AG04450 (cell line): ENCODE data around the gene SIPA1L3. TPM values are rescaled to one million over a fixed set of nuclear protein-coding genes. Genes with fewer than 3 reads are reported as not detected.

ENCODE experiments used
- CTCF ChIA-PET: fragments of 300-600, 350-600 bp; formaldehyde crosslinking; extraction: SDS; loops from one replicate; lab custom pipeline; 2022; ENCODE audit warnings: antibody characterized with exemption, inconsistent platforms; lab: Charles Lee
- POLR2A ChIA-PET: fragments of 350-600 bp; formaldehyde crosslinking; extraction: SDS; loops from one replicate; lab custom pipeline; 2021; ENCODE audit warnings: antibody characterized with exemption, inconsistent platforms; lab: Yijun Ruan, JAX
- DNase-seq: peaks from one replicate; pipeline ENCODE4 v3.0.0-alpha.2; 2011; ENCODE audit warnings: low read depth, low spot score
- H3K27ac ChIP-seq: one replicate; pipeline ENCODE4 v1.5.1; 2012; ENCODE audit warnings: low read depth, low read length, control low read depth
- H3K27me3 ChIP-seq: one replicate; pipeline ENCODE4 v1.6.0; 2012; ENCODE audit warnings: low read length; ENCODE audit not compliant: control insufficient read depth, insufficient read depth
- H3K4me3 ChIP-seq: 2 replicates; pipeline ENCODE4 v1.5.1; 2011; ENCODE audit warnings: mild to moderate bottlenecking, low read depth, low read length, control low read depth
- H3K9me3 ChIP-seq: 2 replicates; pipeline ENCODE4 v1.5.1; 2012; ENCODE audit warnings: low read length; ENCODE audit not compliant: control insufficient read depth, insufficient read depth
- CTCF ChIP-seq: IDR thresholded peaks from 2 replicates; pipeline ENCODE4 v1.5.1; 2011; ENCODE audit warnings: low read depth, low read length, control low read depth, inconsistent platforms
- polyA plus RNA-seq: library from polyadenylated mRNA; depleted of rRNA; stranded (reverse); fragments of >200 nt; gene quantifications from 2 replicates; pipeline ENCODE4 v1.2.3, GENCODE V29; 2011

Gene SIPA1L3
- polyA plus RNA-seq, 1 experiment: 4.9 TPM

- H3K27me3 ChIP-seq: no peaks in the 10 kb centered on the region
- ChIA-PET POLR2A (no interaction called here), CTCF (no interaction called here)
- TF ChIP-seq CTCF: no peak
- no peak for DNase-seq
- no peak overlapping the region for H3K27ac ChIP-seq
- H3K4me3 ChIP-seq: no peak overlapping the region
- H3K9me3 ChIP-seq: no peaks in the 10 kb centered on the region
Measured at GRCh38 chr19:37942516-37942902, 35.5 kb downstream of the SIPA1L3 start.

- no peak for DNase-seq
- Histone ChIP-seq H3K9me3 (no peaks in the 10 kb centered on the region), H3K27ac (no peak overlapping the region), H3K4me3 (no peak overlapping the region), H3K27me3 (no peaks in the 10 kb centered on the region)
- no peak for TF ChIP-seq CTCF
- CTCF ChIA-PET: no interaction called here
- POLR2A ChIA-PET: no interaction called here
Measured at GRCh38 chr19:37943480-37943879, 36.5 kb downstream of the SIPA1L3 start.

DNA sequence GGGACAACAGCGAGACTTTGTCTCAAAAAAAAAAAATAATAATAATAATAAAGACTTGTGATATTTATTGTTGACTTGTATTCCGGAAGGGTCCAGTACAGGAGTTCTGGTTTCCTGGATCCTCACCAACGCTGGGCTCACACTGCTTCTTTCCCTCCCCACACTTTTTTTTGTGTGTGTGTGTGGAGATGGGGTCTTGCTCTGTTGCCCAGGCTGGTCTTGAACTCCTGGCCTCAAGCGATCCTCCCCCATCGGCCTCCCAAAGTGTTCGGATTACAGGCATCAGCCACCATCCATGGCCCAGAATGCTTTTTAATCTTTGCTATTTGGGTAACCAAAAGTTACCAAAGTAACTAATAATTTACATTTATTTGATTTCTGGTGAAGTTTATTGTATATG, 39.1 kb downstream of the SIPA1L3 start:
- Histone ChIP-seq H3K27ac (no peak overlapping the region), H3K27me3 (no peaks in the 10 kb centered on the region)

GRCh38 chr19:37947778-37948177, 40.8 kb downstream of the SIPA1L3 start:
- POLR2A ChIA-PET: no interaction called here
- Histone ChIP-seq H3K27ac (no peak overlapping the region), H3K4me3 (no peak overlapping the region), H3K27me3 (no peaks in the 10 kb centered on the region), H3K9me3 (peaks cover 4% of the 10 kb centered on the region)
- TF ChIP-seq CTCF: no peak
- DNase-seq: no peak
- CTCF ChIA-PET: no interaction called here

More for the DNA sequence above, 39.1 kb downstream of the SIPA1L3 start:
- POLR2A ChIA-PET: no interaction called here
- no peak for TF ChIP-seq CTCF
- Histone ChIP-seq H3K9me3 (peaks cover 4% of the 10 kb centered on the region), H3K4me3 (no peak overlapping the region)
- no peak for DNase-seq
- CTCF ChIA-PET: interaction anchor here (1.3 kb wide), 1 partner anchor 14 kb away, joined by 5 read pairs; no protein-coding TSS in a partner anchor

DNA sequence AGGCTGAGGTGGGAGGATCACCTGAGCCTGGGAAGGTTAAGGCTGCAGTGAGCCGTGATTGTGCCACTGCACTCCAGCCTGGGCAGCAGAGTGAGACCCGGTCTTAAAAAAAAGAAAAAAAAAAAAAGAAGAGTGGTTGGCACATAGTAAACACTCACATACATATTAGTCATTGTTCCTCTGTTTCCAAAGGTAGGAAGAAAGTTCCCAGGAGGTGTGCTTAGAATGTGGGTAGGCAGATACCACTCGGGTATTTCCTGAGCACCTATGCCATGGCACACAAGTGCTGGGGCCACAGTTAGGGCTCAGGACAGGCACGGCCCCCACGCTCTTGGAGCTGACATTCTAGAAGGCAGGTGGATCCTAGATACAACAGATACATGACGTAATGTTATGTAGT, 41.4 kb downstream of the SIPA1L3 start:
- no peak for DNase-seq
- ChIA-PET CTCF (no interaction called here), POLR2A (no interaction called here)
- Histone ChIP-seq H3K27ac (no peak overlapping the region), H3K27me3 (no peaks in the 10 kb centered on the region), H3K4me3 (no peak overlapping the region), H3K9me3 (peaks cover 4% of the 10 kb centered on the region)
- no peak for TF ChIP-seq CTCF
